AML-193 (cell line): Measurements from ENCODE around the gene DIP2B.
A peak's percentile ranks its signal among the peaks of the same experiment; 100 is the strongest.
"Not testable (repeated sequence)": the region's sequence is repeated elsewhere in the genome, so short reads cannot be mapped to it uniquely, and the experiment has no call there.

Experiments used
- DNase-seq, 2 experiments: peaks; one replicate each; lab custom pipeline; 2025; lab: John Stamatoyannopoulos, UW

Gene DIP2B

GRCh38 chr12:50550530-50551223, 45.9 kb downstream of the DIP2B start:
- DNase-seq = no peak

- DNase-seq = no peak
Observed at GRCh38 chr12:50551866-50552265, 47.1 kb downstream of the DIP2B start.

- no peak for DNase-seq
Observed at GRCh38 chr12:50554651-50555050, 49.9 kb downstream of the DIP2B start.

GRCh38 chr12:50555471-50555885, 50.7 kb downstream of the DIP2B start:
- DNase-seq = no peak

- DNase-seq = no peak
Observed at GRCh38 chr12:50556273-50556672, 51.5 kb downstream of the DIP2B start.

GRCh38 chr12:50556796-50557195, 52.0 kb downstream of the DIP2B start:
- not testable (repeated sequence) for DNase-seq

GRCh38 chr12:50557421-50557820, 52.6 kb downstream of the DIP2B start:
- no peak for DNase-seq

- DNase-seq = no peak
Observed at GRCh38 chr12:50558970-50559369, 54.2 kb downstream of the DIP2B start.

- DNase-seq = no peak
Observed at GRCh38 chr12:50562520-50563433, 58.0 kb downstream of the DIP2B start.

GRCh38 chr12:50563434-50563787, 58.6 kb downstream of the DIP2B start:
- no peak for DNase-seq

- DNase-seq = peak; percentile 35 to 41
Observed at GRCh38 chr12:50564237-50564947, 59.6 kb downstream of the DIP2B start.

- DNase-seq = no peak
Observed at GRCh38 chr12:50564948-50565297, 60.1 kb downstream of the DIP2B start.

GRCh38 chr12:50566066-50566465, 61.3 kb downstream of the DIP2B start:
- DNase-seq = no peak

GRCh38 chr12:50567926-50568325, 63.1 kb downstream of the DIP2B start:
- DNase-seq = no peak

GRCh38 chr12:50568338-50569091, 63.7 kb downstream of the DIP2B start:
- DNase-seq = no peak

GRCh38 chr12:50569321-50569720, 64.5 kb downstream of the DIP2B start:
- no peak for DNase-seq

- DNase-seq = no peak
Observed at GRCh38 chr12:50569876-50570275, 65.1 kb downstream of the DIP2B start.

- DNase-seq = no peak
Observed at GRCh38 chr12:50571786-50572185, 67.0 kb downstream of the DIP2B start.

GRCh38 chr12:50572287-50572686, 67.5 kb downstream of the DIP2B start:
- DNase-seq = peak; percentile 91 to 93

- DNase-seq = no peak
Observed at GRCh38 chr12:50572760-50573159, 68.0 kb downstream of the DIP2B start.

- no peak for DNase-seq
Observed at GRCh38 chr12:50573271-50573670, 68.5 kb downstream of the DIP2B start.
